Suprapubic skin (tissue), 4 donors: ENCODE results near the gene PTBP2. TPM values are rescaled to one million over a fixed set of nuclear protein-coding genes. Genes with fewer than 3 reads are reported as not detected.

ENCODE experiments used
- DNase-seq, 2 donors: peaks; one replicate each; pipeline ENCODE4 v3.0.0-alpha.2; 2019; ENCODE audit warnings: low spot score in 2 of 2
- H3K27ac ChIP-seq: fragments of 200-600 bp; sonication (generic); one replicate; pipeline ENCODE4 v1.5.1; 2019
- H3K27me3 ChIP-seq: fragments of 200-600 bp; sonication (generic); one replicate; pipeline ENCODE4 v1.5.1; 2019
- H3K36me3 ChIP-seq: fragments of 200-600 bp; sonication (generic); one replicate; pipeline ENCODE4 v1.5.1; 2019
- H3K4me1 ChIP-seq: fragments of 200-600 bp; sonication (generic); one replicate; pipeline ENCODE4 v1.5.1; 2019
- H3K4me3 ChIP-seq: fragments of 200-600 bp; sonication (generic); one replicate; pipeline ENCODE4 v1.5.1; 2019; ENCODE audit warnings: mild to moderate bottlenecking
- H3K9me3 ChIP-seq: fragments of 200-600 bp; sonication (generic); one replicate; pipeline ENCODE4 v1.5.1; 2019
- EP300 ChIP-seq: sonication (generic); formaldehyde crosslinking; IDR thresholded peaks from one replicate; pipeline ENCODE4 v1.6.1; 2017; ENCODE audit warnings: antibody characterized with exemption
- POLR2A ChIP-seq, 2 donors: fragments of 450-650 bp; IDR thresholded peaks; one replicate each; pipeline ENCODE4 v1.6.1; 2017; ENCODE audit warnings: antibody characterized with exemption in 2 of 2, mild to moderate bottlenecking in 2 of 2, moderate library complexity in 2 of 2
- POLR2AphosphoS5 ChIP-seq, 3 donors: sonication (generic); formaldehyde crosslinking; IDR thresholded peaks; one replicate each; pipeline ENCODE4 v1.6.1; 2017; ENCODE audit warnings: antibody characterized with exemption in 3 of 3
- WGBS: methylation state at CpG from one replicate; pipeline ENCODE4 v1.1.5; 2018; 5-methylcytosine and 5-hydroxymethylcytosine counted together
- total RNA-seq, 4 donors: library from RNA; depleted of rRNA; stranded (reverse); fragments of >200 nt; gene quantifications; one replicate each; pipeline ENCODE4 v1.1.0, GENCODE V29; 2016
- TF ChIP-seq, protein P1 (sequence below), 2 donors: fragments of 200-600 bp in 1 of 2; fragments of 450-650 bp in 1 of 2; sonication (generic) in 1 of 2; IDR thresholded peaks; one replicate each; pipeline ENCODE4 v1.5.1; 2016 to 2019; ENCODE audit warnings: antibody characterized with exemption in 2 of 2, mild to moderate bottlenecking in 1 of 2, moderate library complexity in 1 of 2

The PTBP2 gene
- total RNA-seq, 4 donors from 2014 or later: 9.8 to 66.5 (median 23.2) TPM

DNA sequence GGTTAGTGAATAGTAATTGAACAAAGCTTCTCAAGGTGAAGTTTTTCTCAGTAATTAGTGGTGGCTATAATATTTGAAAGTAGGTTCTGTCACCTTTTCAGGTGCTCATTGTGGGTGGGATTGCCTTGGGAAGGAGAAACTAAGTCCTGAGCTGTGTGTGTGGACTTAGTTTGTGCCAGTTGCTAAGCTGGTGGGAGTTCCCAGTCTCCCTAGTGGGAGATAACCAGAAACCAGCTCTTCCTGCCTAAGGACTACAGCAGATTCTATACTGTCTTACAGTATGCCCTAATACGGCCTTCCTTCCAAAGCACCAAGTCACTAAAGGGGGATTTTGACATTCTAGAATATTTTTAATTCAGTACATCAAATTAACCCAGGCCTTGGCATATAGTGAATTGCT is 94.3 kb downstream of the PTBP2 start:
- DNase-seq: no peak
- no peaks in the 10 kb centered on the region for H3K27me3 ChIP-seq
- no peak for TF ChIP-seq POLR2A (IDR thresholded peaks at IDR 0.05)
- no peak for TF ChIP-seq EP300
- TF ChIP-seq, protein P1, sequence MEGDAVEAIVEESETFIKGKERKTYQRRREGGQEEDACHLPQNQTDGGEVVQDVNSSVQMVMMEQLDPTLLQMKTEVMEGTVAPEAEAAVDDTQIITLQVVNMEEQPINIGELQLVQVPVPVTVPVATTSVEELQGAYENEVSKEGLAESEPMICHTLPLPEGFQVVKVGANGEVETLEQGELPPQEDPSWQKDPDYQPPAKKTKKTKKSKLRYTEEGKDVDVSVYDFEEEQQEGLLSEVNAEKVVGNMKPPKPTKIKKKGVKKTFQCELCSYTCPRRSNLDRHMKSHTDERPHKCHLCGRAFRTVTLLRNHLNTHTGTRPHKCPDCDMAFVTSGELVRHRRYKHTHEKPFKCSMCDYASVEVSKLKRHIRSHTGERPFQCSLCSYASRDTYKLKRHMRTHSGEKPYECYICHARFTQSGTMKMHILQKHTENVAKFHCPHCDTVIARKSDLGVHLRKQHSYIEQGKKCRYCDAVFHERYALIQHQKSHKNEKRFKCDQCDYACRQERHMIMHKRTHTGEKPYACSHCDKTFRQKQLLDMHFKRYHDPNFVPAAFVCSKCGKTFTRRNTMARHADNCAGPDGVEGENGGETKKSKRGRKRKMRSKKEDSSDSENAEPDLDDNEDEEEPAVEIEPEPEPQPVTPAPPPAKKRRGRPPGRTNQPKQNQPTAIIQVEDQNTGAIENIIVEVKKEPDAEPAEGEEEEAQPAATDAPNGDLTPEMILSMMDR (IDR thresholded peaks at IDR 0.05): no peak
- no peak for TF ChIP-seq POLR2AphosphoS5 (IDR thresholded peaks at IDR 0.05)
- H3K4me3 ChIP-seq: no peak overlapping the region
- H3K4me1 ChIP-seq: no peaks in the 10 kb centered on the region
- 95% methylated on average over 1 of the region's 1 CpG for WGBS
- H3K36me3 ChIP-seq: peaks cover 19% of the 10 kb centered on the region
- no peaks in the 10 kb centered on the region for H3K9me3 ChIP-seq
- H3K27ac ChIP-seq: no peak overlapping the region

DNA sequence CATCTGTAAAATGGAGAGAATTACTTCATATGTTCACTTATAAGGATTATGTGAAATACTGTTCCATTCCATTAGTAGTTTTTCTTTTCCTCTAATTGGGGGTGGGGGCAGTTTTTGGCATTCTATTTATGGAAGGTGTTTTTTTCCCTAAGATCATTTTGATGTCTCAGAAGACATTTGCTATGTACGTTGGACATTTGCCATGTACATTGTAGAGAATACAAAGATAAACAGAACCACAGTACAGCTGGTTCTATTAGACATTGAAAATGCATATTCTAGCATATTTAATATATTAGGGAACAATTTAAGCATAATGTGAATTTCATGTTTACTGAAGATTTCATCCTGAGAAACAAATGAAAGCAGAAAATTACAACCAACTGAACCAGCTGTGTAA is 98.5 kb downstream of the PTBP2 start:
- TF ChIP-seq, protein P1 (IDR thresholded peaks at IDR 0.05): no peak
- TF ChIP-seq POLR2A (IDR thresholded peaks at IDR 0.05) (no peak), EP300 (no peak), POLR2AphosphoS5 (IDR thresholded peaks at IDR 0.05) (no peak)
- Histone ChIP-seq H3K9me3 (no peaks in the 10 kb centered on the region), H3K27me3 (no peaks in the 10 kb centered on the region), H3K36me3 (peaks cover 4% of the 10 kb centered on the region), H3K4me1 (no peaks in the 10 kb centered on the region), H3K27ac (no peak overlapping the region), H3K4me3 (no peak overlapping the region)
- DNase-seq: no peak
- 63% methylated on average over 1 of the region's 1 CpG for WGBS

DNA sequence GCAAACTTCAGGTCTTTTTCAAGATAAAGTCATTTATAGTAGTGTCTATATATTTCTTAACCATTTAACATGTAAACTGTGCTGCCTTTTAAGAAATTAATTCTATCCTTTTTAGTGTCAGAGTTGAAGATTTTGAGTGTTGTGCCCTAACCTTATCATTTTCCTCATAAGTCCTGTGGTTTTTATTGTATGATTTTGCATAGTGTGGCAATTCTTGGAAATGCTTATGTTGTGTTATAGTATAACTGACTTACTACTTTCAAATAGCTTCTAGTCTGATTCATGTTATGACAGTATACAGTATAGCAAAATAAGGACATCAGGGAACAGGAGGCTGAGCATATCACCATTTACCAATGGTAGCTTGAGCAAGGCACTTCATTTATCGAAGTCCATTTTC is 99.1 kb downstream of the PTBP2 start:
- peaks cover 4% of the 10 kb centered on the region for H3K36me3 ChIP-seq
- no peak overlapping the region for H3K4me3 ChIP-seq
- H3K4me1 ChIP-seq: no peaks in the 10 kb centered on the region
- no peaks in the 10 kb centered on the region for H3K9me3 ChIP-seq
- DNase-seq: no peak
- WGBS: 97% methylated on average over 1 of the region's 1 CpG
- TF ChIP-seq POLR2AphosphoS5 (IDR thresholded peaks at IDR 0.05) (no peak), EP300 (no peak), POLR2A (IDR thresholded peaks at IDR 0.05) (no peak)
- TF ChIP-seq, protein P1 (IDR thresholded peaks at IDR 0.05): no peak
- no peak overlapping the region for H3K27ac ChIP-seq
- no peaks in the 10 kb centered on the region for H3K27me3 ChIP-seq

DNA sequence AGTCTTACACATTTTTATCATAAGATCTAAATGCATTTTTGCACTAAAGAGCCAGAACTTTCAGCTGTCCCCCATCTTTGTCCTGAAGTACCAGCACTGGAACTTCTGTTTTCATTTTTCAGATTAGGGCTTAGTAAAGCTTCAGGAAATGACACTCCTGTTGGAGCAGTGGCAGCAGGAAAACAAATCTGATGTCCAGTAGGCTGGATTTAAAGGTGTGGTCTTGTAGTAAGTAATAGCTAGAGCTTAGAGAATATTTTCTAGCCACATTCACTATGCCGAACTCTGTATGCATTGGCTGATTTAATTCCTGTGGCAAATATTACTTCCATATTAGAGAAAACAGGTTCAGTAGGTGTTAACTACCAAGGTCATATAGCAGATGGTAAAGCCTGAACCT is 103.6 kb downstream of the PTBP2 start:
- Histone ChIP-seq H3K4me3 (no peak overlapping the region), H3K9me3 (no peaks in the 10 kb centered on the region), H3K36me3 (no peaks in the 10 kb centered on the region), H3K4me1 (no peaks in the 10 kb centered on the region), H3K27ac (no peak overlapping the region), H3K27me3 (no peaks in the 10 kb centered on the region)
- WGBS: 89% methylated on average over 1 of the region's 1 CpG
- DNase-seq: no peak
- TF ChIP-seq, protein P1 (IDR thresholded peaks at IDR 0.05): no peak
- no peak for TF ChIP-seq EP300
- no peak for TF ChIP-seq POLR2A (IDR thresholded peaks at IDR 0.05)
- no peak for TF ChIP-seq POLR2AphosphoS5 (IDR thresholded peaks at IDR 0.05)

DNA sequence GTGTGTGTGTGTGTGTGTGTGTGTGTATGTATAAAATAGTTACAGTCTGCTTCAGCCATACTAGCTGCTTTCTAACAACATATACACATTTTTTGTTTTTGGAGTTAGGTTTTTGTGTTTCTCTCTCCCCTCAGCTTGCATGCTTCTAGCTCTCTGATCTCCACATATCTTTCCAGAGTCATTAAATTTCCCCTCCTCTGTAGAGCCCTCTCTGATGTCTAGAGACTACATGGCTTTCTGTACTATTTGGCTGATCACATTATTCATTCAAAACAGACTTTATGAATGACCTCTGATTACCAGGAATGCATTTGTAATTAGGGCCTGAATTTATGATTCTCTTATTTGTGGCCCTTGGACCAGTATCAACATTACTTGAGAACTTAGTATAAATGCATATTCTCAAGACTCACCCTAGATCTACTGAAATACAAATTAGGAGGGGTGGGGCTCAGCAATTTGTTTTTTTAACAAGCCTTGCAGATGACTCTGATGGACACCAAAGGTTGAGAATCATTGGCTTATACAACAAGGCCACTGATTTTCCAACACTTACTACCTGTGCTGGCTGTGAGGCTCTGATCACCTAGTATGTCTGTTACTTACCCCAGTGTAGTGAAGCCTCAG is 104.5 kb downstream of the PTBP2 start:
- H3K9me3 ChIP-seq: no peaks in the 10 kb centered on the region
- no peak for DNase-seq
- H3K27ac ChIP-seq: no peak overlapping the region
- no peaks in the 10 kb centered on the region for H3K36me3 ChIP-seq
- no peak overlapping the region for H3K4me3 ChIP-seq
- H3K27me3 ChIP-seq: no peaks in the 10 kb centered on the region
- H3K4me1 ChIP-seq: no peaks in the 10 kb centered on the region
- no peak for TF ChIP-seq POLR2A (IDR thresholded peaks at IDR 0.05)
- no peak for TF ChIP-seq EP300
- TF ChIP-seq, protein P1 (IDR thresholded peaks at IDR 0.05): no peak
- no peak for TF ChIP-seq POLR2AphosphoS5 (IDR thresholded peaks at IDR 0.05)
